ENCODE data around the gene SPATA31E1.

DNA sequence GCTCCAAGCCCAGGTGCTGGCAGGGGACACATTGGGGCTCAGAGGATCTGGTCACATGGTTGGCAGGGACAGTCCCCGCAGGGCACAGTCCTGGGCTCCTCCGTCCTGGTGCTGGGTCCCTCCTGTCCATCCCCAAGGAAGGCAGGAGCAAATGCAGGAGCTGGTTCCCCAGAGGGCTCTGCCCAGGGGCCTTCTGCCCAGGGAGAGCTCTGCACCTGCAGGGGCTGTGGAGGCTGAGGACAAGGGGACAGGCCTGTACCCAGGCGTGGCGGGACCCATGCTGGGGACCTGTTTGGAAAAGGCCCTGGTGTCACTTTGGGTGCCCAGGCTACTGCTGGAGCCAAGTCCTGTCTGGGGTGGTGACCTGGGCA is 7.2 kb downstream of the SPATA31E1 start:
- TF ChIP-seq CTCF (IDR thresholded peaks at IDR 0.05; ENCODE audit: low read length) (no peak), EZH2 (IDR thresholded peaks at IDR 0.05; ENCODE audit: borderline replicate concordance, low read length) (no peak)

Data from OCI-LY1 (cell line).